Loucy (cell line): ENCODE data around the gene CRHR1.
A peak's percentile ranks its signal among the peaks of the same experiment; 100 is the strongest.

Experiments used
- H2AFZ ChIP-seq: fragments of 200-600 bp; sonication (generic); 2 replicates; pipeline ENCODE4 v1.6.0; 2016; ENCODE audit warnings: antibody characterized with exemption, mild to moderate bottlenecking, low read length, moderate library complexity
- H3F3A ChIP-seq: fragments of 200-600 bp; 2 replicates; pipeline ENCODE4 v1.6.0; 2016; ENCODE audit warnings: antibody characterized with exemption, low read depth, mild to moderate bottlenecking
- H3K27me3 ChIP-seq: fragments of 200-600 bp; sonication (generic); 2 replicates; pipeline ENCODE4 v1.6.1; 2014; ENCODE audit warnings: low read length, mild to moderate bottlenecking; ENCODE audit not compliant: insufficient read depth, poor library complexity, severe bottlenecking
- H3K36me3 ChIP-seq: fragments of 200-600 bp; sonication (generic); 2 replicates; pipeline ENCODE4 v1.6.1; 2016; ENCODE audit warnings: low read length; ENCODE audit not compliant: insufficient read depth
- H3K4me1 ChIP-seq: fragments of 200-600 bp; sonication (generic); 2 replicates; pipeline ENCODE4 v1.5.1; 2014; ENCODE audit warnings: low read length, mild to moderate bottlenecking; ENCODE audit not compliant: insufficient read depth, poor library complexity, severe bottlenecking
- H3K4me2 ChIP-seq: fragments of 200-600 bp; sonication (generic); 2 replicates; pipeline ENCODE4 v1.6.0; 2014; ENCODE audit warnings: antibody characterized with exemption, low read length, low read depth, mild to moderate bottlenecking; ENCODE audit not compliant: poor library complexity, severe bottlenecking
- H3K4me3 ChIP-seq: fragments of 200-600 bp; sonication (generic); 2 replicates; pipeline ENCODE4 v1.5.1; 2014; ENCODE audit warnings: low read length, mild to moderate bottlenecking, mixed read lengths; ENCODE audit not compliant: poor library complexity, severe bottlenecking
- H3K79me2 ChIP-seq: fragments of 200-600 bp; sonication (generic); 2 replicates; pipeline ENCODE4 v1.6.1; 2014; ENCODE audit warnings: low read length; ENCODE audit not compliant: insufficient read depth
- H3K9ac ChIP-seq: fragments of 200-600 bp; sonication (generic); 2 replicates; pipeline ENCODE4 v1.6.0; 2014; ENCODE audit warnings: mild to moderate bottlenecking, low read depth, low read length, moderate library complexity; ENCODE audit not compliant: poor library complexity, severe bottlenecking
- H3K9me2 ChIP-seq: fragments of 200-600 bp; sonication (generic); replicated peaks from 2 replicates; pipeline ENCODE4 v1.6.1; 2016; ENCODE audit warnings: low read depth, low read length, mixed read lengths
- H3K9me3 ChIP-seq: fragments of 200-600 bp; sonication (generic); 2 replicates; pipeline ENCODE4 v1.6.1; 2014; ENCODE audit warnings: mild to moderate bottlenecking, antibody characterized with exemption, low read length, low read depth; ENCODE audit not compliant: insufficient read depth
- H4K20me1 ChIP-seq: fragments of 200-600 bp; sonication (generic); 2 replicates; pipeline ENCODE4 v1.6.0; 2014; ENCODE audit warnings: antibody characterized with exemption, low read length, mild to moderate bottlenecking; ENCODE audit not compliant: insufficient read depth, poor library complexity, severe bottlenecking
- EZH2phosphoT487 ChIP-seq: fragments of 200-600 bp; IDR thresholded peaks from 2 replicates; pipeline ENCODE4 v1.6.1; 2018; ENCODE audit warnings: antibody characterized with exemption, mild to moderate bottlenecking, moderate library complexity, borderline replicate concordance
- TF ChIP-seq, protein P1 (sequence below): fragments of 200-600 bp; sonication (generic); conservative IDR thresholded peaks from 2 replicates; pipeline ENCODE4 v1.5.1; 2014; ENCODE audit warnings: mild to moderate bottlenecking, antibody characterized with exemption, low read length

The CRHR1 gene

DNA sequence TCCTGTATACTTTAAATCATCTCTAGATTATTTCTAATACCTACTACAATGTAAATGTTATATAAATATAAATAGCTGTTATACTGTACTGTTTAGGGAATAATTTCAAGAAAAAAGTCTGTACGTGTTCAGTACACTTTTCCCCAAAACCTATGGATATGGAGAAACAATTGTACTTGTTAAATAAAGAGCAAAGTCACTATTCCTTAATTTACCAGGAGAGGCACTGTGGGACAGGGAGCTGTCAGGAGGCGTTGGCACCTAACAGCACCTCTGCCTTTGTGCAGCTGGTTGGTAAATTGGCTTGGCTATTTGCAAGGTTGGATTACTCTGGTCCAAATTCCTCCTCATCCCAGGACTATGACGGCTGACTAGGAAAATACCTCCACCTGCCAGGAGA lies 28.0 kb downstream of the CRHR1 start:
- H3K9ac ChIP-seq = no peak overlapping the region
- H3K4me1 ChIP-seq = no peaks in the 10 kb centered on the region
- no peaks in the 10 kb centered on the region for H3K9me2 ChIP-seq
- no peaks in the 10 kb centered on the region for H3K27me3 ChIP-seq
- no peaks in the 10 kb centered on the region for H3K79me2 ChIP-seq
- H3K4me2 ChIP-seq = no peak overlapping the region
- H4K20me1 ChIP-seq = no peaks in the 10 kb centered on the region
- no peaks in the 10 kb centered on the region for H3K9me3 ChIP-seq
- no peaks in the 10 kb centered on the region for H3F3A ChIP-seq
- H2AFZ ChIP-seq = no peak overlapping the region
- H3K4me3 ChIP-seq = no peak overlapping the region
- TF ChIP-seq, protein P1, sequence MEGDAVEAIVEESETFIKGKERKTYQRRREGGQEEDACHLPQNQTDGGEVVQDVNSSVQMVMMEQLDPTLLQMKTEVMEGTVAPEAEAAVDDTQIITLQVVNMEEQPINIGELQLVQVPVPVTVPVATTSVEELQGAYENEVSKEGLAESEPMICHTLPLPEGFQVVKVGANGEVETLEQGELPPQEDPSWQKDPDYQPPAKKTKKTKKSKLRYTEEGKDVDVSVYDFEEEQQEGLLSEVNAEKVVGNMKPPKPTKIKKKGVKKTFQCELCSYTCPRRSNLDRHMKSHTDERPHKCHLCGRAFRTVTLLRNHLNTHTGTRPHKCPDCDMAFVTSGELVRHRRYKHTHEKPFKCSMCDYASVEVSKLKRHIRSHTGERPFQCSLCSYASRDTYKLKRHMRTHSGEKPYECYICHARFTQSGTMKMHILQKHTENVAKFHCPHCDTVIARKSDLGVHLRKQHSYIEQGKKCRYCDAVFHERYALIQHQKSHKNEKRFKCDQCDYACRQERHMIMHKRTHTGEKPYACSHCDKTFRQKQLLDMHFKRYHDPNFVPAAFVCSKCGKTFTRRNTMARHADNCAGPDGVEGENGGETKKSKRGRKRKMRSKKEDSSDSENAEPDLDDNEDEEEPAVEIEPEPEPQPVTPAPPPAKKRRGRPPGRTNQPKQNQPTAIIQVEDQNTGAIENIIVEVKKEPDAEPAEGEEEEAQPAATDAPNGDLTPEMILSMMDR = peak; percentile 45
- no peak for TF ChIP-seq EZH2phosphoT487
- no peaks in the 10 kb centered on the region for H3K36me3 ChIP-seq

DNA sequence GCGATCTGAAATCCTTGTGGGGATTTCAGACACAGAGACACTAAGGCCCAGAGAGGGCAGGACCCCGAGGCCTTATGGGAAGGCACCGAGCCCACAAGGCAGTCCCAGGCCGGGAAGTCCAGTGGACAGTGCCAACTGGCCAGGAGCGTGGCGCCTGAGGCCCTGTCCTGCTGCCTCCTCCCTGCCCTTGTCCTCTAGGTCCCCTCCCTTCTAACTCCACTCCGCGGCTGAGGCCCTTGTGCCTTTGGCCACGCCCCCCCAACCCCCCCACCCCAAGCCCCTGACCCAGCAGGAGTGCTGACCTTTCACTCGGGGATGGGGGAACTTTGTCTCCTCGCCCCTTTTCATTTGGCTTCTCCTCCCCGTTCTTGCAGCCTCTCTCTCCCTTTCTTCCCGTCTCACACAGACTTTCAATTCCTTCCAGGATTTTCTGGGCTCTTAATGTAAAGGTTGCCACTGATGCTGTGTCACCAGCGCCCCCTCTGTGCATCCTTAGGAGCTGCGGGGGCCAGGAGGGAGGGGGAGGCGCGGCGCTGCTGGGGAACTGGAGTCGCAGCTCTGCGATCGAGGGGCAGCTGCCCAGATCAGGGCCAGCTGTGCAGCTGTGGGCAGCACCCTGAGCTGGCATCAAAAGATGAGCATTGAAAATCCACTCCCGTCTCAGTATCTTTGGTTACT lies 29.1 kb downstream of the CRHR1 start:
- Histone ChIP-seq H3K36me3 (no peaks in the 10 kb centered on the region), H3K79me2 (no peaks in the 10 kb centered on the region), H4K20me1 (no peaks in the 10 kb centered on the region), H3K27me3 (no peaks in the 10 kb centered on the region), H3K9ac (no peak overlapping the region), H3K4me2 (no peak overlapping the region), H3K4me1 (no peaks in the 10 kb centered on the region), H3K4me3 (no peak overlapping the region), H3F3A (no peaks in the 10 kb centered on the region), H3K9me3 (no peaks in the 10 kb centered on the region), H3K9me2 (no peaks in the 10 kb centered on the region), H2AFZ (no peak overlapping the region)
- TF ChIP-seq, protein P1 = peak; percentile 36; the same call in 1 of the 2 replicates
- TF ChIP-seq EZH2phosphoT487 = no peak

DNA sequence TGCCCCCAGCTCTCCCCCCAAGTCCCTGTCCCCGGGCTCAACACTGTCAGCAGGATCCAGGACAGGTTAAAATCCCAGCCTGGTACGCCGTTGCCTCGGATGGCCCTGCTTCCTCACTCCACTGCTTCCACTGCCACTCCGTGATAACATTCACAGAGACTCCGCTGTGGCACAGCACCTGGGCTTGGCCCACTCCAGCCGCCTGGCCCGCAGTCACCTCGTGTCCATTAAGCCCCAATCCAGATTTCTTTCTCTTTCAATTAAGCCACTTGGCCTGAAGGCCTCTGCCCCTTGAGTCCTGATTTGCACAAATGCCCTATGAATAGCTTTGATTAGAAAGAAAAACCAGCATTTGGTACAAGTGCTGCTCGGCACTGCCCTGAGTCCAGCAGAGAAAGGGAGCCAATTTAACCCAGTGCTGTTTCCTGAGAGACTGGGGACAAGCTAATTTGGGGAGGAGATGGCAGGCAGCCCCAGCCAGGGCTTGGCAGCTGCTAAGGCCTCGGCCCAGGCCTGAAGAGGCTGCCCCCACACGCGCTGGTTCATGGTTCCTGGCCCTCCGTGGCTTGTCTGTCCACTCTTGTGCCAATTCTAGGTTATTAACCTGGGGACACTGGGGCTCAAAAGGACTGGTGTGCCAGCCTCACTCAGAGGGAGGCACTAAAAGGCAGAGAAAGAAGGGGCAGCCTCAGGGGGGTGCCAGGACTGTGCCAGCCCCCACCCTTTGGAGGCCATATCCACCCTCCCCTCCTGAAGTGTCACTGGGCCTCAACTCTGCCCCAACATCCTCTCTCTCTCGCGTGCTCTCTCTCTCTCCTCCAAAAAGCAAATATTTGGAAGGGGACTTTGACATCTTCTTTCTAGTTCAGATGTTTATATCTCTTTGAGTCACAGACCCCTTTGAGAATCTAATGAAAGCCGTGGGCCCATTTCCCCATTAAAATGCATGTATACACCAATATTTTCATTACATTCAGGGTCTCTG lies 30.8 kb downstream of the CRHR1 start:
- Histone ChIP-seq H3K9me2 (no peaks in the 10 kb centered on the region), H2AFZ (no peak overlapping the region), H3K9me3 (no peaks in the 10 kb centered on the region), H3K9ac (no peak overlapping the region), H3K36me3 (no peaks in the 10 kb centered on the region), H3K4me3 (no peak overlapping the region), H3F3A (no peaks in the 10 kb centered on the region), H3K79me2 (no peaks in the 10 kb centered on the region), H4K20me1 (no peaks in the 10 kb centered on the region), H3K27me3 (no peaks in the 10 kb centered on the region), H3K4me1 (no peaks in the 10 kb centered on the region), H3K4me2 (no peak overlapping the region)
- TF ChIP-seq EZH2phosphoT487 = no peak
- TF ChIP-seq, protein P1 = no peak
